Measurements from ENCODE around the gene PLPPR1.

Gene PLPPR1

GRCh38 chr9:101333926-101334702 lies 305.6 kb downstream of the PLPPR1 start:
- no peak for DNase-seq (ENCODE audit: extremely low read depth in 1 of 2, low read depth in 1 of 2)

GRCh38 chr9:101336091-101336490 lies 307.6 kb downstream of the PLPPR1 start:
- DNase-seq (ENCODE audit: extremely low read depth in 1 of 2, low read depth in 1 of 2) = no peak

DNA sequence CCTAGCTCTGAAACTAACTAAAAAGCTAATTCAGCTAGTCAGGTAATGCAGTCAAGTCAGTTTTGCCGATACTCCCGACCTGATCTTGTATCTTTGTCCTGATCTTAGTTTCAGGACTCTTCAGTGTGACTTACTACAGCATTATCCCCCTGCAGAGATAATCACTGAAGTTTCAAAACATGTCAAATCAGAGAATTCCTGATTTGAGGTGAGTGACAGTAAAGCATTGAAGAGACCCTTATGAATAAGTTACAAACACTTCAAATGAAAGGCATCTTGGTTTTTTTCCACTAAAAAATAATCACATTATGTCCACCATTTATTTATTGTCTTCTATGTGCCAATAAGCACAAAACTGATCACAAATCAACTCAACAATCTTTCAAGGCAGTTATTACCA lies 308.7 kb downstream of the PLPPR1 start:
- no peak for DNase-seq (ENCODE audit: extremely low read depth in 1 of 2, low read depth in 1 of 2)

DNA sequence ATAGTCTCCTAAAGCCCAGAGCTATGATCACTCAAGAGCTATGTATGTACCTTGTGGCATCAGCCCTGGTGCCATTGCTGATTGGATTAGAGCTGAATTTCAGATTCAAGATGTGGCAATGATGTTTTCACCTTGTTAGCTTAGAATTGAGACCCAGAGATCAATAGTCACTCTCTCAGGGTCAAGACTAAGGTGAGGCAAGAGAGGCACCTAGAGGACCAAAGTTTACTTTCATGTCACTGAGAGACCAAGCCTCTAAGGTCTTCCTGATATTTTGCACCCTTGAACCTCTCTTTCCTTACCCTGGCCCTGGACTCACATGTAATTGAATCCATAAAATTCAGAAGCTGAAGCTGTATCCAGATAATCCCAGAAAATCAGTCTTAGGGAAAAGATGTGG lies 313.4 kb downstream of the PLPPR1 start:
- no peak for DNase-seq (ENCODE audit: extremely low read depth in 1 of 2, low read depth in 1 of 2)

DNA sequence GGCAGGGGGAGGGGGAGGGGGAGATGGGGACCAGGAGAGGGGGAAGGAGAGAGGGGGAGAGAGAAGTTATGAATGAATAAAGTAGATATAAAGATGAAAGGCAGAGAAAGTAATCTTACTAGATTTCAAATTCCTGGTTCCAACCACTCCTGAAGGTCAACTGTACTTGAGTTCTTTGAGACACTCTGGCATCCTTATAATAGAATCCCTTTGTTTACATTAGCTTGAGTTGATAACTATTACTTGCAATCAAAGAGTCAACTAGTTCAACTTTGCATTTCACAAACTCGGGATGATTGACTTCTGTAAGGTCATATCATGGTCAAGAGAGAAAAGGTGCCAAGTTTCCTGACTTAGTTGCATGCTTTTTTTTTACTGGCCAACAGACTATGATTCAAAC lies 314.1 kb downstream of the PLPPR1 start:
- DNase-seq (ENCODE audit: extremely low read depth in 1 of 2, low read depth in 1 of 2) = no peak

- DNase-seq (ENCODE audit: extremely low read depth in 1 of 2, low read depth in 1 of 2) = no peak
Measured at GRCh38 chr9:101350285-101350684, 321.8 kb downstream of the PLPPR1 start.

DNA sequence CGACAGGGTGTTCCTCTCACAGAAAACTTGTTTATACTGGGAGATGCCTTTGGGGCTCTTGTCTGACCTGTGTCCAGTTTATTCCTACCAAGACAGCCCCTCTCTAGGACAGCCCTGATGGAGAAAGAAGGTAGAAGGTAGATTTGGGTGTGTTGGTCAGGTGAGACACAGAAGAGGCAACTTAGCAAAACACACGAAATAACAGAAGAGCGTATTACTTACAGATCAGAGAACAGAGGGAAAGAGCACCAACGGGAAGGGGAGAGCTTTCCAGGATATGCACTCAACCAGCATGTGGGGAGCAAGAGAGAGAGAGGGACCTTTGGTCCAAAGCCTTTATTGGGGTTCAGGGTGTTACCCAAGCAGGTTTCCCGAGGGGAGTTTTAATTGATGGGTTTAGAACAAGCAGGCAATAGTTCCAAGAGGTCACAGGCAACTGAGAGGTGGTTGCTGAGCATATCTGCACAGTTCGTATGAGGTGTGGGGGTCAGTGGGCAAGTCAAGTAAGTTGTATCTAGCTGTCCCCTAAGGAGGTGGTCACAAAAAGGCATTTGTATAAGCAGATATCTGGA lies 324.5 kb downstream of the PLPPR1 start:
- no peak for DNase-seq (ENCODE audit: extremely low read depth in 1 of 2, low read depth in 1 of 2)

DNA sequence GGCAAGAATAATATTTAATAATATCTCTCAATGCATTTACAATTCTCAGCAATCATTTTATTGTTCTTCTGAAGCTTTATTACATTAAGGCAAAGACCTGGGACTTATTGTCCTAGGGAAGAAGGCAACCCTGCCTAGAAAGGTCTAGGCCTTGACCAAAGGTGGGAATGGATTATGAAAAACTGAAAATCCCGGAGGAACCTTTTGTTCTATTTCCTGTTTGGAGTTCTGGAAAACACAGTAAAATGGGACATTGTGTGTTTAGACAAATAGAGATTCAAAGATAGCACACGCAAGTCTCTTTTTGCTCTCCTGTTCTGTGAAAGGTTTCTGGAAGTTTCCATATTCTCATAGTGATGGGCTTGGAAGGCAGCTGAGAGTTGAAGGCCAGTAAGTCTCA lies 325.2 kb downstream of the PLPPR1 start:
- no peak for DNase-seq (ENCODE audit: extremely low read depth in 1 of 2, low read depth in 1 of 2)

- no peak for DNase-seq (ENCODE audit: extremely low read depth in 1 of 2, low read depth in 1 of 2)
Measured at GRCh38 chr9:101354143-101354764, 325.7 kb downstream of the PLPPR1 start.

DNA sequence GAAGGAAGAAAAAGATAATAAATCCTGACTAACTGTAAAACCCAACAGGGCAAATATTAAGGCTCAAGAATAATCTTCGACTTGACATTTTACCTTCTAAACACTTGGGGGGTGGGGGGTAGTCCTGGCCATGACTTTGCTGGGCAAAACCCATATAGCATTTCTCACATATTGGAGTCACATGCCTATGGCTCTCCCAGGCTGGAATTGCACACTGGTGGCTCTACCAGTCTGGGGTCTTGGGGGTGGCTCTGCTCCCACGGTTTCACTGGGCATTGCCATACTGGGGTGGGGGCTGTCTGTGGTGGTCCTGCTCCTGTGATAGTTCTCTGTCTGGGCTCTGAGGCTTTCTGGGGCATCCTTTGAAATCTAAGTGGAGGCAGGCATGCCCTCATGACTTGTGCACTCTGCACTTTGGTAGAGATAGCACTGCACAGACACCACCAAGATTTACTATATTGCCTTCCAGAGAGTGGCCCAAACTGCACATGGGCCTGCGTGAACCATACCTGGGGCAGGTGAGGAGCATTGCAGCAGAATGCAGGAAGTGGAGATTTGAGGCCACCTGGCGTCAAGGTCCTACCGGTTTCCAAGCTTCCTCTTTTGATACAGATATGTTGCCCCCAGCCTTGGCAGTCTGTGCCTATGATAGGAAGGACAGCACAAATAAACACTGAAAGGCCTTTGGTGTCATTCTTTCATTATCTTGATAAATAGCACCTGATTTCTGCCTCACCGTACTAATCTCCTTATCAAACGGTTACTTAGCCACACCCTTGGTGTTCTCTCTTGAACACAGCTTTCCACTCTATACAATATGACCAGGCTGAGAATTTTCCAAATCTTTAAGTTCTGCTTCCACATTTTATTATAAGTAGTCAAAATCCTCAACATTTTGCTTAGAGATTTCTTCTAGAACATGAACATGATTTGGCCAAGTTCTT lies 326.5 kb downstream of the PLPPR1 start:
- no peak for DNase-seq (ENCODE audit: extremely low read depth in 1 of 2, low read depth in 1 of 2)

- no peak for DNase-seq (ENCODE audit: extremely low read depth in 1 of 2, low read depth in 1 of 2)
Measured at GRCh38 chr9:101356619-101357018, 328.1 kb downstream of the PLPPR1 start.

GRCh38 chr9:101359679-101360078 lies 331.2 kb downstream of the PLPPR1 start:
- no peak for DNase-seq (ENCODE audit: extremely low read depth in 1 of 2, low read depth in 1 of 2)

GRCh38 chr9:101360647-101361046 lies 332.1 kb downstream of the PLPPR1 start:
- DNase-seq (ENCODE audit: extremely low read depth in 1 of 2, low read depth in 1 of 2) = no peak

DNA sequence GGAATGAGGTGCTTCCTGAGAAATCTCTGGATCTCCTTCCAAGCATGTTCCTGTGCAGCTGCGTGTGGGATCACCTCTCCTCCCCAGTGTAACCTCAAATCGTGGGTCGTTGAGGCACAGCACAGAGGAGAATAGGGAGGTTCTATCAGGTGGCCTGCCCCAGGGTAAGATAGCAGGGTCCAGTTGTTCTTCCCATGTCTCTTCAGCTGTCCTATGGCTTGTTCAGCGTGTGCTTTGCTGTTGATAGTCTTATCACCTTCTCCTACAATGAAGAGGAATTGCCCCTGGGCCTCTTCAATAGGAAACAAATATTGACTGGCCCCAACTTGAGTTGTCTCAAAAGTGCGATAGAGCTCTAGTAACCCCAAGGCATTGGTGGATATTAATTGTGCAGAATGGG lies 333.9 kb downstream of the PLPPR1 start:
- DNase-seq (ENCODE audit: extremely low read depth in 1 of 2, low read depth in 1 of 2) = no peak

GRCh38 chr9:101365181-101365580 lies 336.7 kb downstream of the PLPPR1 start:
- DNase-seq (ENCODE audit: extremely low read depth in 1 of 2, low read depth in 1 of 2) = no peak

GRCh38 chr9:101366038-101366756 lies 337.7 kb downstream of the PLPPR1 start:
- DNase-seq (ENCODE audit: extremely low read depth in 1 of 2, low read depth in 1 of 2) = no peak

DNA sequence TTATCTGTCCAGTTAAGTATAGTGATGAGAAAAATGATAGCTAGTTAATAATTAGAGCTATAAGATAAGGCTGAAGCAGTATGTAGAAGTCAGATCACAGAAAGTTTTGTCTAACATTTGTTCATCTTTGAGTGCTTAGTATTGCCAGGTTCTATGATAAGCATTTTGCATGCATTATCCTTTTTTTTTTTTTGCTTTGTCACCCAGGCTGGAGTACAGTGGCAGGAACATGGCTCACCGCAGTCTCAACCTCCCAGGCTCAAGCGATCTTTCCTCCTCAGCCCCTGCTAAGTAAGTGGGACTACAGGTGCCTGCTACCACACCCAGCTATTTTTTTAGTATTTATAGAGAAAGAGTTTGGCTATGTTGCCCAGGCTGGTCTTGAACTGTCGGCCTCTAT lies 338.8 kb downstream of the PLPPR1 start:
- DNase-seq (ENCODE audit: extremely low read depth in 1 of 2, low read depth in 1 of 2) = no peak

DNA sequence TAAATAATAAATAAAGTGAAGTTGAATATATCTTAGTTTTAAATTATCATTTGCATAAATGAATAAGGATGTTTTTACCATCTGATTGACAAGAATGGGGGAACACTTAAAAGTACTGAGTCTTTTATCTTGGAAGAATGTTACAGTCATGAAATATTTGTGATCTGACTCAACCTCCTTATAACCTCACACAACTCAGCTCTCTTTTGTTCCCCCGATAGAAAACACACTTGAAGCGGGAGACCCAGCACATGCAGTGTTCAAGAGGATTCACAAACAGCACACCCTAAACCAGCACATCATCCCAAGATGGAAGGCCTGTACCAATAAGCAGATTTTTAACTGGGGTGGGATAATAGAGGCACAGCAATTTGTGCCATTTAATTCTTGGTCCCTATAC lies 340.8 kb downstream of the PLPPR1 start:
- DNase-seq (ENCODE audit: extremely low read depth in 1 of 2, low read depth in 1 of 2) = no peak

- DNase-seq (ENCODE audit: extremely low read depth in 1 of 2, low read depth in 1 of 2) = no peak
Measured at GRCh38 chr9:101369884-101370531, 341.5 kb downstream of the PLPPR1 start.

DNA sequence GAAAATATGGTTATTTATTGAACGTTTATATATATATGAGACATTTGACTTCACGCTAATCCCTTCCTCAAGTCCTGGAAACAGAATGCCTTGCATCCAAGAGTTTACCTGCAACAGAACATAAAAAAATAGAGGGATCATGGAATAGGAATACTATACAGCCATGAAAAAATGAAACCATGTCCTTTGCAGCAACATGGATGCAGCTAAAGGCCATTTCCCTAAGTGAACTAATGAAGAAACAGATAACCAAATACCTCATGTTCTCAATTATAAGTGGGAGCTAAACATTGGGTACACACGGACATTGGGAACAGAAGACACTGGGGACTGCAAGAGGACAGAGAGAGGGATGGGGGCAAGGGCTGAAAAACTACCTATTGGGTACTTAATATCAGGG lies 343.3 kb downstream of the PLPPR1 start:
- no peak for DNase-seq (ENCODE audit: extremely low read depth in 1 of 2, low read depth in 1 of 2)

Measured in activated CD8-positive, alpha-beta memory T cell treated with anti-CD3 and anti-CD28 coated beads for 1 hour (primary cell).